GM12873 (cell line): ENCODE data around the gene SBF2.

Experiments used
- TF ChIP-seq, protein P1 (sequence below): IDR thresholded peaks from 2 replicates; pipeline ENCODE4 v1.5.1; 2012; ENCODE audit warnings: low read depth, mild to moderate bottlenecking, moderate library complexity, low read length, control low read depth; ENCODE audit not compliant: insufficient read depth; ENCODE audit errors: missing control alignments

Gene SBF2

DNA sequence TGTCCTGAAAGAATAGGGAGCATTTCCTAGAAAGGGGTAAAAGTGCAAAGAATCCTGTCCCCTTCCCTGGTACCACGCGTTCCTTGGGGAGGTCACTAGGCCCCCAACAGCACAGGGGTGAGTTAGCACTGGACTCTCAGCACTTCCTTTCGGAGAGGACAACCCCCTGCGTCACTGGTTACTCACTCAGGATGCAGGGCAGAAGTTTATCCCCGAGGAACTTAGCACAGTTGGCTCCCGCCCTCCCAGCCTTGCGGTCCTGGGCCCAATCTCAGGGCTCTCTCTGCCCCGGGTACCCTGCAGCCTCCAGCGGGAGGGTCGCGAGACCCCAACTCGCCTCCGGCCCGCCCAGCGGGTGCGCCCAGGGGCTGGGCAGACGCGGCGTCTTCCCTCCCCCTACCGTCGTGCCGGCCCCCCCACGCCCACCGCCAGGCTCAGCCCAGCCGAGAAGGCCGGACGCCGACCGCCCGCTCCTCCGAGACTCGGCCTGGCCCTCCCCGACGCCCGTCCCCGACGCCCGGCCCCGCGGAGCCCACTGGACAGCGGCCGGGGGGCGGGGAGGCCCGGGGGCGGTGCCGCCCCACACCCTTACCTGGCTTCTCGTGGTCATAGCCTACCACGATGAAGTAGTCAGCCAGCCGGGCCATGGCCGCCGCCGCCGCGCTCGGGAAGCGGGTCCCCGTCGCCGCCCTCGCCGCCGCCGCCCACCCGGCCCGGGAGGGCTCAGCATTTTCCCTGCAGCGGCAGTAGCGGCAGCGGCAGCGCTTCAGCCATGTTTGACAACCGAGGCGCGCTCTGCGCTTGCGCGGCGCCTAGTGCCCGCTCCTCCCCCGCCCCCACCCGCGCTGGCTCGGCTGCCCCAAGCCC lies at the start of gene SBF2:
SBF2 (minus strand) TSS at position 797 of the 867 bp plus-strand sequence; CDS start at position 647, 150 bp downstream.
- TF ChIP-seq, protein P1, sequence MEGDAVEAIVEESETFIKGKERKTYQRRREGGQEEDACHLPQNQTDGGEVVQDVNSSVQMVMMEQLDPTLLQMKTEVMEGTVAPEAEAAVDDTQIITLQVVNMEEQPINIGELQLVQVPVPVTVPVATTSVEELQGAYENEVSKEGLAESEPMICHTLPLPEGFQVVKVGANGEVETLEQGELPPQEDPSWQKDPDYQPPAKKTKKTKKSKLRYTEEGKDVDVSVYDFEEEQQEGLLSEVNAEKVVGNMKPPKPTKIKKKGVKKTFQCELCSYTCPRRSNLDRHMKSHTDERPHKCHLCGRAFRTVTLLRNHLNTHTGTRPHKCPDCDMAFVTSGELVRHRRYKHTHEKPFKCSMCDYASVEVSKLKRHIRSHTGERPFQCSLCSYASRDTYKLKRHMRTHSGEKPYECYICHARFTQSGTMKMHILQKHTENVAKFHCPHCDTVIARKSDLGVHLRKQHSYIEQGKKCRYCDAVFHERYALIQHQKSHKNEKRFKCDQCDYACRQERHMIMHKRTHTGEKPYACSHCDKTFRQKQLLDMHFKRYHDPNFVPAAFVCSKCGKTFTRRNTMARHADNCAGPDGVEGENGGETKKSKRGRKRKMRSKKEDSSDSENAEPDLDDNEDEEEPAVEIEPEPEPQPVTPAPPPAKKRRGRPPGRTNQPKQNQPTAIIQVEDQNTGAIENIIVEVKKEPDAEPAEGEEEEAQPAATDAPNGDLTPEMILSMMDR: no peak

DNA sequence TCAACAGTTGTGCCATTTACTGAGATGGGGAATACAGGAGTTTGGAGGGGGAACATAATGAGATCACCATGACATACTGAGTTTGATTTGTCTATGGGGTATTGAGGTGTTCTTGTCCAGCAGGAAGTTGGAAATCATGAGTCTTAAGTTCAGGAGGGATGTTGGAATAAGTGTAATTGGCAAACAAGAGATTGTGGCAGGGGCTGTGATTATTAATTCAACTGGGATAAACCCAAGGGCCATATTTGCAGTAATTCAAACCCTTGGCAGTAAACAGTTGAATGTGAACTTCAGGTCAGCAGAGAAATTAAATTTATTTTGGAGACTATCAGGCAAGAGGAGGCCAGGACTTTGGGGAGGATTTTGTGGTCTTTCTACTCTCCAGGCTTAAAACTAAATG lies 44.3 kb upstream of the SBF2 start:
- TF ChIP-seq, protein P1: no peak

DNA sequence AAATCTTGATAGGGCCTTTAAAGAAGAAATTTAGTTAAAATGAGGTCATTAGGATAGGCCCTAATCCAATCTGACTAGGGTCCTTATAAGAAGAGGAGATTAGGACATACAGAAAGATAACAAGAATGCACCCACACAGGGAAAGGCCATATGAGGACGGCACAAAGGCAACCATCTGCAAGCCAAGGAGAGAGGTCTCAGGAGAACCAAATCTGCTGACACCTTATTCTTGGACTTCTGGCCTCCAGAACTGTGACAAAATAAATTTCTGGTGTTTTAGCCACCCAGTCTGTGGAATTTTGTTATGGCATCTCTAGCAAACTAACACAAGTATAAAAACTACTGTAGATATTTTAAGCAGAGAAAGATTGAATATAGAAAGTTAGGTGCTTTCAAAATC lies 39.5 kb upstream of the SBF2 start:
- TF ChIP-seq, protein P1: no peak

DNA sequence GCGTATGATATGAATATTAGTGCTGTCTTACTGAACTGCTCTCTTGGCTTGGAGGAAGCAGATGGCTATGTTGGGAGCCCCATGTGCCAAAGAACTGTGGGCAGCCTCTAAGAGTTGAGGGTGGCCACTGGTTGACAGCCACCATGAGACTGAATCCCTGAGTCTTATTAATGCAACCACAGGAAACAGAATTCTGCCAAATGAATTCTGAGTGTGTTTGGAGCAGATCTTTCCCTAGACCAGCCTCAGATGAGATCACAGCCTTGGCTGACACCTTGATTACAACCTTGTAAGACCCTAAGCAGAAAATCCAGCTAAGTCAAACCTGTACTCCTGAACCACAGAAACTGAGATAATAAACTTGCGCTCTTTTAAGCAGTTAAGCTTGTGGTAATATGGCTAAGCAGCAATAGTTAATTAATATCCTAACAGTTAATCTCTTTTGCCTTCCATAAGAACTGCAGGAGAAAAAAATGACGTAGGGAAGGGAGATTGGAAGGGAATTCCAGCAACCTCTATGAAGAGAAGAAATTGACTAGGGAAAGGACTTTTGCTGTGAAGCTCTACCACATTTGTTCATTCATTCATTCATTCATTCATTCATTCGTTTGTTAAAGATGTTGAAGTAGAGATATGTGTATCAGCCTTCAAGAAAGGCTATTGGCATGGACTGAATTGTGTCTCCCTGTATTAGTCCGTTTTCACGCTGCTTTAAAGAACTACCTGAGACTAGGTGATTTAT lies 37.7 kb upstream of the SBF2 start:
- TF ChIP-seq, protein P1: no peak

DNA sequence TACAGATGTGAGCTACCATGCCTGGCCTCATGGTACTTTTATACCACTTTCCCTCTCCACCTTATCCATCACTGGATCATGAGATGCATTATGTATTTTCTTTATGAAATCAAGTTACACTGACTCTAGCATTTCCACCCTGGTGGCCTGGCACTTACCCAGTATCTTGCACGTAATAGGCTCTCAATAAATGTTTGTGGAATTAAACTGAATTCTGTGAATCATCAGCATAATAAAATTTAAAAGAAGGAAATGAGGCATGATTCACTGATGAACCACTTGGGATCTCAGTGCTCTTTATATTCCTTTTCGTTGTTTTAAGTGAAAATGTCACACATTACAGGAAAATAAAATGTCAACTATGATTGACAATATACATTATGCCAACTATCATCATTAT lies 35.9 kb upstream of the SBF2 start:
- TF ChIP-seq, protein P1: no peak

DNA sequence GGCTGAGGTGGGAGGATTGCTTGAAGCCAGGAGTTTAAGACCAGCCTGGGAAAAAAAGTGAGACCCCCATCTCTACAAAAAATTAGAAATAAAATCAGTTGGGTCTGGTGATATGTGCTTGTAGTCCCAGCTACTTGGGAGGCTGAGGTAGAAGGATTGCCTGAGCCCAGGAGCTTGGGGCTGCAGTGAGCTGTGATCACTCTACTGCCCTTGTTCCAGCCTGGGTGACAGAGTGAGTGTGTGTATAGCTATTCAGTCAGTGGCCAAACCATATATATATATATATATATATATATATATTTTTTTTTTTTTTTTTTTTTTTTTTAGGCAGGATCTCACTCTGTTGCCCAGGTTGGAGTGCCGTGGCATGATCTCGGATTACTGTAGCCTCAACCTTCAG lies 35.3 kb upstream of the SBF2 start:
- TF ChIP-seq, protein P1: no peak
